IPS-18a (cell line): ENCODE data around the gene KATNB1.
A peak's percentile ranks its signal among the peaks of the same experiment; 100 is the strongest.
"Not testable (repeated sequence)": the region's sequence is repeated elsewhere in the genome, so short reads cannot be mapped to it uniquely, and the experiment has no call there.

Experiments
- H3K27ac ChIP-seq: one replicate; pipeline ENCODE4 v1.5.1; 2013; ENCODE audit warnings: low read length
- H3K27me3 ChIP-seq: one replicate; pipeline ENCODE4 v1.6.1; 2013; ENCODE audit warnings: mild to moderate bottlenecking, low read length; ENCODE audit not compliant: control insufficient read depth, insufficient read depth
- H3K36me3 ChIP-seq: one replicate; pipeline ENCODE4 v1.6.1; 2013; ENCODE audit warnings: low read depth, low read length; ENCODE audit not compliant: control insufficient read depth
- H3K4me1 ChIP-seq: one replicate; pipeline ENCODE4 v1.6.1; 2013; ENCODE audit warnings: low read depth, low read length; ENCODE audit not compliant: control insufficient read depth
- H3K4me3 ChIP-seq: one replicate; pipeline ENCODE4 v1.5.1; 2013; ENCODE audit warnings: low read length
- H3K9ac ChIP-seq: one replicate; pipeline ENCODE4 v1.6.1; 2013; ENCODE audit warnings: mild to moderate bottlenecking, low read length, moderate library complexity
- H3K9me3 ChIP-seq: one replicate; pipeline ENCODE4 v1.6.1; 2013; ENCODE audit warnings: low read depth, low read length; ENCODE audit not compliant: control insufficient read depth

KATNB1 gene

DNA sequence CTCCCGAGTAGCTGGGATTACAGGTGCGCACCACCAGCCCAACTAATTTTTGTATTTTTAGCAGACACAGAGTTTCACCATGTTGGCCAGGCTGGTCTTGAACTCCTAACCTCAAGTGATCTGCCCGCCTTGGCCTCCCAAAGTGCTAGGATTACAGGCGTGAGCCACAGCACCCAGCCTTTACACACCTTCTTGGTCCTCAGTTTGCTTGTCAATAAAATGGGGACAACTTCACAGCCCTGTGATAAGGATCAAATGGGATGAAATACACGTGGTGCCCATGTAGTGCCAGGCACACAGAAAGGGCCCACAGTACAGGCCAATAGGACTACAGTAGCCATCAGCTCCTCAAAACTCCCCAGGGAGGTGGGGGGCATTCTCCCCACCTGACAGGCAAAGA is 60.4 kb downstream of the KATNB1 start:
- H3K9ac ChIP-seq, H3K4me1 ChIP-seq: not testable (repeated sequence)

GRCh38 chr16:57797216-57797525 is 61.6 kb downstream of the KATNB1 start:
- peaks cover 50% of the 10 kb centered on the region for H3K27me3 ChIP-seq
- no peak overlapping the region for H3K9ac ChIP-seq
- no peak overlapping the region for H3K27ac ChIP-seq
- H3K36me3 ChIP-seq, result no peaks in the 10 kb centered on the region
- peaks cover 13% of the 10 kb centered on the region for H3K4me1 ChIP-seq
- no peaks in the 10 kb centered on the region for H3K9me3 ChIP-seq
- H3K4me3 ChIP-seq, result no peak overlapping the region

More for the DNA sequence above, 60.4 kb downstream of the KATNB1 start:
- H3K9me3 ChIP-seq, H3K36me3 ChIP-seq, H3K4me3 ChIP-seq, H3K27ac ChIP-seq: not testable (repeated sequence)
- H3K27me3 ChIP-seq, result peaks cover 40% of the 10 kb centered on the region

- Histone ChIP-seq H3K4me1 (peaks cover 15% of the 10 kb centered on the region), H3K36me3 (no peaks in the 10 kb centered on the region), H3K27ac (no peak overlapping the region), H3K9ac (no peak overlapping the region), H3K9me3 (no peaks in the 10 kb centered on the region), H3K27me3 (peaks cover 52% of the 10 kb centered on the region), H3K4me3 (peak overlapping the region; percentile 47)
Observed at GRCh38 chr16:57797526-57798266, 62.1 kb downstream of the KATNB1 start.

DNA sequence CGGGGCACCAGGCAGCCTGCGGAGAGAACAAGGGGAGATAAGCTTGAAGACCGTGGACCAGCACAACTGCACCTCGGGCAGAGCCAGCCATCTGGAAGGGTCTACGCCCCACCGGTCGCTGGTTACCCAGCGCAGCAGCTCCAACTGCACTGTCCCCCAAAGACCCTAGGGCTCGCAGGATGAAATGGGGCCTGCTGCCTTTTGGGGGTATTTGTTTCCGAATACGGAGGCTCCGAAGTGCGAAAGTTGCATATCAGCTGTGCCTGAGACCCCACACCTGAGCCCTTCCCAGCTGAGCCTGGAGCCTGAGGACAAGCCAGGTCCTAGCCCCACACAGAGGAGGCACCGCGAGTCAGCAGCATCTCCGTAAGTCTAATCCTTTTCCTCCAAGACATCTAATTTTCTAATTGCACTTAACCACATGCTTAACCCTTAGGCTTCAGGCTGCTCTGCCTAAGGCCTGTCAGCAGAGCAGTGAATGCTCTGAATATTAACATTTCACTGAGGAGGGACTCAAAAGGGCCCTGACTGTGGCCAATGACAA is 62.8 kb downstream of the KATNB1 start:
- Histone ChIP-seq H3K9me3 (no peaks in the 10 kb centered on the region), H3K36me3 (no peaks in the 10 kb centered on the region), H3K9ac (no peak overlapping the region), H3K4me1 (peaks cover 21% of the 10 kb centered on the region), H3K4me3 (peak overlapping the region; percentile 47), H3K27me3 (peaks cover 53% of the 10 kb centered on the region), H3K27ac (no peak overlapping the region)

DNA sequence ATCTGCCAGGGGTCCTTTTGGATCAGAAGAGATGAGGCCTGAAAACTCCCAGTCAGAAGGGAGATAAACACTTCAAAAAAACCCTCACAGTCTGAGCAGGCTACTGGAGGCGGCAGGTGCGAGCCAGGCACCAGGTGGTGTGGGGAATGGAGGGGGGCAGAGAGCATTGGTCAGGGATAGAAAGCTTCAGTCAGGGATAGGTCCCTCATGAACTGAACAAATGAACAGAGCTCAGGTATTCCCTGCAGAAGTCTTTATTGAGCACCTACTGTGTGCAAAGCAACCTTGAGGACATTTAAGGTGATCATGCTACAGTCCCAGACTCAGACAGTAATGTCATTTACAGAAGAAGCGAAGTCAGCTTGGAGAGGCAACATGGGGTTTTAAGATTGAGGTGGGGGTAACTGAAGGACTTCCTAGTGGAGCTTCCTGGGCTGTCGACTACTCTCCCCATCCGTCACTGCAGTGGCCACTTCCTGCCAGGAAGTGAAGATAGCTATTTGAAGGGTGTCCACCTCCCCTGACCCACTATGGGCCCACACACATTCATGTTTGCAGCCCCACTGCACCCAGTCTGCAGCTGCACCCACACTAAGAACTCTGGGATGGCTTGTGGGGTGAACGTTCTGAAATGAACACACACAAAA is 63.5 kb downstream of the KATNB1 start:
- no peak overlapping the region for H3K9ac ChIP-seq
- H3K27ac ChIP-seq, result no peak overlapping the region
- no peaks in the 10 kb centered on the region for H3K9me3 ChIP-seq
- H3K36me3 ChIP-seq, result no peaks in the 10 kb centered on the region
- peaks cover 24% of the 10 kb centered on the region for H3K4me1 ChIP-seq
- H3K27me3 ChIP-seq, result peaks cover 53% of the 10 kb centered on the region
- H3K4me3 ChIP-seq, result no peak overlapping the region

DNA sequence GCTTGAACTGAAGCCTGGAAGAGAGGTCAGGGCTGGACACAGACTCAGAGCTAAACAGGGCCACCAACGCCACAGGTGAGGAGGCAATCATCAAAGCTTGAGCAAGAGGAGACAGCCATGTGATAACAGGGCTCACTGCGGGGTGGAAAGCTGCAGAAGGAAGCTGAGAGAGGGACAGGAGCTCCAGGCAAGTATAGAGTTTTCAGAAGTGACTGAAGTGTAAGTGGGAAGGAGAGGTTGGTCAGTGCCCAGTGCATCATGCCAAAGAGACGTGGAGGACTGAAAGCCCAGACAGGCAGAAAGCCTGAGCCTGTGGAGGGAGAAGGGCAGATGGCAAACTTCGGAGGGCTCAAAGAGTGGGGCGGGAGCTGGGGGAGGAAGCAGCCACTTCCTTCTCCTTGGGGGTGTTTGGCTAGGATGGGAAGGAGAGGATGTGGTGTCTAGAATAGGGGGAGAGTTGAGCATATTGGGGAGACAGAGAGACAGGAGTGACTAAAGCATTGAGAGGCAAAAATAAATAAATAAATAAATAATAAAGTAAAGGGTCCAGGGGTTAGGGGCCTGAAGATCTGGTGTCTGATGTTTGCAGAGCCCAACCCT is 64.1 kb downstream of the KATNB1 start:
- H3K4me3 ChIP-seq, result no peak overlapping the region
- H3K27me3 ChIP-seq, result peaks cover 53% of the 10 kb centered on the region
- no peaks in the 10 kb centered on the region for H3K36me3 ChIP-seq
- H3K4me1 ChIP-seq, result peaks cover 24% of the 10 kb centered on the region
- H3K9ac ChIP-seq, result no peak overlapping the region
- H3K9me3 ChIP-seq, result no peaks in the 10 kb centered on the region
- no peak overlapping the region for H3K27ac ChIP-seq

- no peak overlapping the region for H3K9ac ChIP-seq
- H3K27ac ChIP-seq, result no peak overlapping the region
- H3K9me3 ChIP-seq, result no peaks in the 10 kb centered on the region
- peaks cover 53% of the 10 kb centered on the region for H3K27me3 ChIP-seq
- H3K4me1 ChIP-seq, result peaks cover 24% of the 10 kb centered on the region
- no peaks in the 10 kb centered on the region for H3K36me3 ChIP-seq
- H3K4me3 ChIP-seq, result no peak overlapping the region
Observed at GRCh38 chr16:57800200-57801097, 64.9 kb downstream of the KATNB1 start.

- Histone ChIP-seq H3K9me3 (no peaks in the 10 kb centered on the region), H3K27ac (no peak overlapping the region), H3K4me1 (peaks cover 24% of the 10 kb centered on the region), H3K9ac (no peak overlapping the region), H3K36me3 (no peaks in the 10 kb centered on the region), H3K27me3 (peaks cover 53% of the 10 kb centered on the region), H3K4me3 (peak overlapping the region; percentile 57)
Observed at GRCh38 chr16:57801098-57801808, 65.7 kb downstream of the KATNB1 start.

GRCh38 chr16:57801809-57802340 is 66.3 kb downstream of the KATNB1 start:
- peak overlapping the region; percentile 57 for H3K4me3 ChIP-seq

GRCh38 chr16:57802341-57803133 is 67.0 kb downstream of the KATNB1 start, which contains the start of gene KIFC3:
KIFC3 (minus strand) TSS chr16:57802491; CDS start chr16:57798243, 4,248 bp downstream.
- peaks cover 24% of the 10 kb centered on the region for H3K4me1 ChIP-seq
- no peaks in the 10 kb centered on the region for H3K9me3 ChIP-seq
- no peak within 1 kb of the TSS for H3K9ac ChIP-seq
- H3K36me3 ChIP-seq, result no peaks in the 10 kb centered on the region
- no peak within 1 kb of the TSS for H3K27ac ChIP-seq
- peaks cover 48% of the 10 kb centered on the region for H3K27me3 ChIP-seq
- H3K4me3 ChIP-seq, result peak within 1 kb of the TSS; percentile 57

More at GRCh38 chr16:57801809-57802340, 66.3 kb downstream of the KATNB1 start:
- Histone ChIP-seq H3K9ac (no peak overlapping the region), H3K4me1 (peaks cover 24% of the 10 kb centered on the region), H3K27ac (no peak overlapping the region), H3K27me3 (peaks cover 53% of the 10 kb centered on the region), H3K9me3 (no peaks in the 10 kb centered on the region), H3K36me3 (no peaks in the 10 kb centered on the region)
